HUES6 (cell line): ENCODE data around the gene IGF1R.

Source experiments
- H3K27ac ChIP-seq: 2 replicates; pipeline ENCODE4 v1.7.0; 2013; ENCODE audit warnings: low read depth, mild to moderate bottlenecking, low read length, inconsistent platforms
- H3K27me3 ChIP-seq: 2 replicates; pipeline ENCODE4 v1.6.1; 2013; ENCODE audit warnings: low read length; ENCODE audit not compliant: control insufficient read depth, insufficient read depth
- H3K36me3 ChIP-seq: 2 replicates; pipeline ENCODE4 v1.6.1; 2013; ENCODE audit warnings: low read length; ENCODE audit not compliant: control insufficient read depth, insufficient read depth
- H3K4me1 ChIP-seq: 2 replicates; pipeline ENCODE4 v1.6.1; 2013; ENCODE audit warnings: low read length; ENCODE audit not compliant: control insufficient read depth, insufficient read depth
- H3K4me3 ChIP-seq: 2 replicates; pipeline ENCODE4 v1.5.1; 2013; ENCODE audit warnings: low read depth, low read length
- H3K9ac ChIP-seq: one replicate; pipeline ENCODE4 v1.6.1; 2013; ENCODE audit warnings: mild to moderate bottlenecking, low read length
- H3K9me3 ChIP-seq: 2 replicates; pipeline ENCODE4 v1.6.1; 2013; ENCODE audit warnings: low read depth, low read length; ENCODE audit not compliant: control insufficient read depth, insufficient read depth

The IGF1R gene

DNA sequence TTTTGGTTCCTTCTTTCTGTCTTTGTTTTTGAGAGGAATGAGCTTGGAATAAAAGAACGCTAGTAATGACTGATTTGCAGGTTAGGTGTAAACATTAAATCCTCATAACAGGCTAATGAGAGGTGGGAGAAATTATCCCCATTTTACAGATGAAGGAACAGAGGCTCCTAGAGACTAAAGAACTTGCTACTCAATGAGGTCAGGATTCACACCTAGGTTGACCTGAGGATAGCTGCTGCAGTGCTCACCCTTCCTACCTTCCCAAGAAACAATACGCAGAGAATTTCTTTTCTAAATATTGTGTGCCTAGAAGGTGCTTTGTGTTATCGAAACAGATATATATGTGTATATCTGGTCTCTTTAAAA is 106.3 kb downstream of the IGF1R start:
- Histone ChIP-seq H3K36me3 (no peaks in the 10 kb centered on the region), H3K4me1 (peaks cover 18% of the 10 kb centered on the region), H3K4me3 (no peak overlapping the region), H3K9ac (no peak overlapping the region), H3K9me3 (no peaks in the 10 kb centered on the region), H3K27me3 (no peaks in the 10 kb centered on the region), H3K27ac (no peak overlapping the region)

DNA sequence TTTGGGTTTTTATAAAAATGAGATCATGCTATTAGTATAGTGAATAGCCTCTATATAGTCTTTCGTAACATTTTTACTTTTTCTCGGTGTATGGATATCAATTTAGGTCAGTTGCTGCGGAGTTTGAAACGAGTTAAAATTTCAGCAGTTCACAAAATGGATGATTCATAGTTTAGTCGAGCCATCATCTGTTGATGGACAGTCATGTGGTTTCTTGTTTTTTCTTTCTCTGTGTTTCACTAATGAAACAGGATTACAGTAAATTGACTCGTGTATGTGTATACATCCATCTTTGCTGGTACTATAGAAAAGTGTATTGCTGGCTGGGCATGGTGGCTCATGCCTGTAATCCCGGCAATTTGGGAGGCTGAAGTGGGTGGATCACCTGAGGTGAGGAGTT is 106.8 kb downstream of the IGF1R start:
- no peaks in the 10 kb centered on the region for H3K9me3 ChIP-seq
- H3K27me3 ChIP-seq, result no peaks in the 10 kb centered on the region
- H3K9ac ChIP-seq, result no peak overlapping the region
- H3K4me3 ChIP-seq, result no peak overlapping the region
- peaks cover 18% of the 10 kb centered on the region for H3K4me1 ChIP-seq
- no peaks in the 10 kb centered on the region for H3K36me3 ChIP-seq
- no peak overlapping the region for H3K27ac ChIP-seq

DNA sequence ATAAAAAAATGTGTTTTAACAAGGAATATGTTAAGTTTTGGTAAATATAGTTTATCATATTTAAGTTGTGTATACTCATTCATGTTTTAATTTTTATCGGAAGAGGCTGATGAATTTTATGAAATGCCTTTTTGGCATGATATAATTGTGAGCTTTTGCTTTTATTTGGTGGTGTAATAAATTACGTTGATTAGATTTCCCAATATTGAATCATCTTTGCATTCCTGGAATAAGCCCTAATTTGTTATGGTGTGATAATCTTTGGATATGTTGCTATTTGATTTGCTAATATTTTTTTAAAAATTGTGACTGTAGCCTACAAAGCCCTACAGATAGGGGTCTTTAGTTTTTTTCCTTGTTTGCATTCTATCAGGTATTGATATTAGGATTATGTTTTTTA is 107.4 kb downstream of the IGF1R start:
- Histone ChIP-seq H3K9ac (no peak overlapping the region), H3K4me1 (peaks cover 18% of the 10 kb centered on the region), H3K36me3 (no peaks in the 10 kb centered on the region), H3K4me3 (no peak overlapping the region), H3K27me3 (no peaks in the 10 kb centered on the region), H3K27ac (no peak overlapping the region), H3K9me3 (peaks cover 6% of the 10 kb centered on the region)

DNA sequence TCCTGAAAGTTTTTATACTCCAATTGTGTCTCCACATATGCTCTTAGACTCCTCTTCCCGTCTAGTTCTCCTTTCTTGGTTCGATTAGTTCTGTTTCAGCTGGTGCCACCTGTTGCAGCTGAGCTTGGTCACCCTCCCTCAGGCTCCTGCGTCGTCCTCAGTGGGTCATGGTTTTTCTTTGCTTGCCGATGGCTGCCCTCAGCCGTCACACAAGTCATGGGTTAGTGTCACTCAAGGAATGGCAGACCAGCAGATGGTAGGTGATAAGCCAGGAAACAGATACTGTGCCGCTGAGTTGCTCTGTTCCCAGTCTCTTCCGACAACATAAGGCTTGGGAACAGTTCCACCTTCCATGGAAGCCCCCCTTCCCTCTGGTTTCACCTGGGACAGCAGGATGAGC is 109.9 kb downstream of the IGF1R start:
- H3K9me3 ChIP-seq, result peaks cover 14% of the 10 kb centered on the region
- peaks cover 16% of the 10 kb centered on the region for H3K4me1 ChIP-seq
- H3K27me3 ChIP-seq, result no peaks in the 10 kb centered on the region
- no peak overlapping the region for H3K9ac ChIP-seq
- H3K4me3 ChIP-seq, result no peak overlapping the region
- peaks cover 6% of the 10 kb centered on the region; the same call in 1 of the 2 replicates for H3K36me3 ChIP-seq
- no peak overlapping the region for H3K27ac ChIP-seq

DNA sequence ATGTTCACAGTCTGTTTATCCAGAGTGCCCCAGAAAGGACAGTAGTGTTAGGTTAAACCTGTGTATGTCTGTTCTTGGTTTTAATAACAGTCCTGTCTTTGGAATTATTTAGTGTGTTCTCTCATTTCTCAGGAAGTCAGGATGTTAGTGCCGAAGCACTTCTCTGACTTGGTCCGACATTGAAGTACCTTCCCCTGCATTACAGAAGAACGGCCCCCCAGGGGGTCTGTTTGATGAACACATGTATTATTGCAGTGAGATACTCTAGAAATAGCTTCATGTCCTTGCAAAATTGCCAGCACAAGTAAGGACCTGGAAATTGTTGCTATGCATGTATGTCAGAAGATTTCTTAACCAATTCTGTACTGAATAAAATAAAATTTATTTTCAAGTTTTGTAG is 110.9 kb downstream of the IGF1R start:
- peaks cover 15% of the 10 kb centered on the region for H3K4me1 ChIP-seq
- no peak overlapping the region for H3K9ac ChIP-seq
- no peak overlapping the region for H3K27ac ChIP-seq
- H3K27me3 ChIP-seq, result no peaks in the 10 kb centered on the region
- peaks cover 6% of the 10 kb centered on the region; the same call in 1 of the 2 replicates for H3K36me3 ChIP-seq
- H3K4me3 ChIP-seq, result no peak overlapping the region
- H3K9me3 ChIP-seq, result peaks cover 14% of the 10 kb centered on the region

DNA sequence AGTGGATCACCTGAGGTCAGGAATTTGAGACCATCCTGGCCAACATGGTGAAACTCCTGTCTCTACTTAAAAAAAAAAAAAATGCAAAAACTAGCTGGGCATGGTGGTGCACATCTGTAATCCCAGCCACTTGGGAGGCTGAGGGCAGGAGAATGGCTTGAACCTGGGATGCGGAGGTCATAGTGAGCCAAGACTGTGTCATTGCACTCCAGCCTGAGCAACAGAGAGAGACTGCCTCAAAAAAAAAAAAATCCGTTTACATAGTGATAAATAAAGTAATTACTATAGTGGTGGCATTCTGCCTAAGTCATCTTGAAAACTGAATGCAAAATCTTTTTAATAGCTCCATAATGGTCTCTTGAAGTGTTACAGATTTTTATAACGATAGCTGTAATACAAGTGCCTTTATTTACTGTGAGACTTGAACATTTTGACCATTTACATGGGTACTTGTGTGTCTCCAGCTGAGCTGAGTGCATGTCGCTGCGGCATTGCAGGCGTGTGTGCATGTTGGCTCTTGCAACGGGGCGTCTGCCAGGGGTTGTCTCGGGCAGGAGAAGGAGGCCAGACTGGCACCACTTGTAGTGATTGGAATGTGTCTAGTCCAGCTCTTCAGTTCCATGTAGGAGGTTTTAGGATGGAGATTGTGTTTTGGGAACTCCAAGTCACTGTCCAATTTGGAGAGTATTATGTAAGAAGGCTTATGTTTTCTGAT is 111.9 kb downstream of the IGF1R start:
- no peaks in the 10 kb centered on the region for H3K27me3 ChIP-seq
- H3K9me3 ChIP-seq, result peaks cover 14% of the 10 kb centered on the region
- no peak overlapping the region for H3K9ac ChIP-seq
- peaks cover 6% of the 10 kb centered on the region; the same call in 1 of the 2 replicates for H3K36me3 ChIP-seq
- no peak overlapping the region for H3K27ac ChIP-seq
- H3K4me1 ChIP-seq, result peaks cover 12% of the 10 kb centered on the region
- no peak overlapping the region for H3K4me3 ChIP-seq

DNA sequence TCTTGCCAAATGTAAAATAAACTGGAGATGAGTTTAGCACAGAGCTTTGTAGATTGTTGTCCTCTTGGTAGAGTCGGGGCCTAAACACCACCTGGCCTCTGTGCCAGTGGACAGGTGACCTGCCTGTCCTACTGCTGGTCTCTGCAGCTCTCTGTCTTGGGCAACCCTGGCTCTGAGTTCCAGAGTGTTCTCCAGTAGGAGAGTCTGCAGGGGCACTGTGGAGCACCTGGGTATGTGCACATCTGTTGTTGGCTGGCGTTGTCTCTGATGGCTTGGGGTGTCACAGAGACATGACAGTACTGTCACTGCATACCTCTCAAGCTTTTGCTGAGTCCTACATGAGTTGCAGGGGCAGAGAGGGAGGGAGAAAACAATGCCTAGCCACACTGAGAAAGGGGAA is 112.6 kb downstream of the IGF1R start:
- no peak overlapping the region for H3K9ac ChIP-seq
- peaks cover 14% of the 10 kb centered on the region for H3K9me3 ChIP-seq
- H3K4me3 ChIP-seq, result no peak overlapping the region
- no peak overlapping the region for H3K27ac ChIP-seq
- H3K4me1 ChIP-seq, result peaks cover 16% of the 10 kb centered on the region
- peaks cover 6% of the 10 kb centered on the region; the same call in 1 of the 2 replicates for H3K36me3 ChIP-seq
- no peaks in the 10 kb centered on the region for H3K27me3 ChIP-seq

DNA sequence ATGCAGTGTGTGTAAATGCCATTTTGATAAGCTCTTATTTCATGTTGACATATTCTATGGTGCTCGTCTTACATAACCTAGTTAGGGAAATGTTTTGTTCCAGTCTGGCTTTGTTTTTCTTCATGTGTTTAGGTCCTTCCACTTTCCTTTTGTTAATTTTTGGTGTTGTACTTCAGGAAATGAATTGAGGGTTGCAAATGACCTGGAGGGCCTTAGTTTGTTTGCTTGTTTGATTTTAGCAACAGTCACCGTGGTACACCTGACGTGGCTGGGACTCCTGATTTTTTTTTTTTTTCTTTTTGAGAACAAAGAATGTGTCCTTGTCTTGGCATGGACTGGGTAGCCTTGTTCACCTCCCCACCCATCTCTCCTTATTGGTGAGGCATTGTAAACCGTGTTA is 114.8 kb downstream of the IGF1R start:
- no peak overlapping the region for H3K27ac ChIP-seq
- H3K4me3 ChIP-seq, result no peak overlapping the region
- H3K9me3 ChIP-seq, result peaks cover 14% of the 10 kb centered on the region
- no peak overlapping the region for H3K9ac ChIP-seq
- peaks cover 6% of the 10 kb centered on the region; the same call in 1 of the 2 replicates for H3K36me3 ChIP-seq
- H3K4me1 ChIP-seq, result peaks cover 22% of the 10 kb centered on the region
- no peaks in the 10 kb centered on the region for H3K27me3 ChIP-seq

DNA sequence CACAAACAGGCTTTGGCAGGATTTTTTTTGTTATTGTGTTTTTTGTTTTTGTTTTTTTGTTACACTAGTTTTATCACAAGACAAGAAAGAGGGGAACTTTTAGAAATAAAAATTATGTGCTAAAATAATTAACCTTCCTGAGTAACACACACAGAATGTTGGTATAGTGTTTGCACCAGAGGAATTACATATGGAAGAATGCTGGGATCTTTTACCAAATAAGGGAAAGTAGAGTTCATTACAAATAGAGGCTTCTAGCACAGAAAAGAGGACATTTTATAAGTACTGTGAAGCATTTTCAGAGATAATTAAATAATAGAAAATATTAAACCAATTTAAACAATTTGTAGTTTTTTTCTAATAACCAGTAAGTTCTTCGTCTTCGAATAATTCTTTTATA is 116.0 kb downstream of the IGF1R start:
- Histone ChIP-seq H3K27me3 (no peaks in the 10 kb centered on the region), H3K4me1 (peaks cover 26% of the 10 kb centered on the region), H3K36me3 (peaks cover 6% of the 10 kb centered on the region; the same call in 1 of the 2 replicates), H3K9me3 (peaks cover 14% of the 10 kb centered on the region), H3K27ac (peak overlapping the region; percentile 34; the same call in 1 of the 2 replicates), H3K4me3 (no peak overlapping the region), H3K9ac (no peak overlapping the region)

DNA sequence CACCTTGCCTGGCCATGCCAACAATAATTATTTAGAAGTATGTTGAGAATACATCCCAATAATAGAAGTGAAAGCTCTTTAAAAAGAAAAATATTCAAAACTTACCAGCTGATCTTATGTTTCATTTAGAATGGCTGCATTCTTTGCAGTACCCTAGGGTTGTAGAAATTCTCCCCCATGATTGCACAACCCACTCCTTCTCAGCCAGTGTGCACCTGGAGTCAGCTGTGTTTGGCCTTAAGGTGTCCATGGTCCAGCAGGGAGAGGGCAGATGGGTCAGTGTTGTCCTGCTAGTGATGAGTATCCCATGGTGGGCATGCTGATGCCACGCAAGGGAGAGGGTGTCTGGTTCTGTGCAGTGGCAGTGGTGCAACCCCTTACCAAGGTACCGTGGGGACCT is 117.3 kb downstream of the IGF1R start:
- H3K4me3 ChIP-seq, result no peak overlapping the region
- no peaks in the 10 kb centered on the region for H3K27me3 ChIP-seq
- no peak overlapping the region for H3K27ac ChIP-seq

DNA sequence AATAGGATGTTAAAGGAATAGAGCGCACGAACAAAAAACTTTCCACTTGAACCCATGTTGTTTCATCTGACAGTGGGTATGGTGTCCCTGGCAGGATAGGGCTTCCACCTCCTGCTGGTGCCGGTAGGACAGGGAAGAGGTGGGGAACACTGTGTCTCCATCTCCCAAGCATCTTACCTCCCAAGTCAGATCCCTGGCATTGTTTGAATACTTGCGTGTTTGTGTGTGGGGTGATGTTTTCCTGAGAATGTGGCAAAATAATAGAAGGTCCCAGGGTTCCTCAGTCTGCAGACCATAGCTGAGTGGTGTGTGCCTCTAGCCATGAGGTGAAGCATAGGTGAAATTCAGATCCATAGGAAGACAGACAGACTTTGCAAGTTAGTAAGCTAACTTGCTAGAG is 119.4 kb downstream of the IGF1R start:
- no peaks in the 10 kb centered on the region for H3K36me3 ChIP-seq
- H3K27ac ChIP-seq, result no peak overlapping the region
- no peak overlapping the region for H3K4me3 ChIP-seq
- no peak overlapping the region for H3K9ac ChIP-seq
- H3K4me1 ChIP-seq, result peaks cover 55% of the 10 kb centered on the region
- no peaks in the 10 kb centered on the region for H3K9me3 ChIP-seq
- no peaks in the 10 kb centered on the region for H3K27me3 ChIP-seq

More for the DNA sequence above, 117.3 kb downstream of the IGF1R start:
- Histone ChIP-seq H3K9me3 (peaks cover 10% of the 10 kb centered on the region), H3K9ac (no peak overlapping the region), H3K36me3 (peaks cover 6% of the 10 kb centered on the region; the same call in 1 of the 2 replicates), H3K4me1 (peaks cover 37% of the 10 kb centered on the region)
